Panc1 (cell line): ENCODE measurements around the gene SH3PXD2A.

ENCODE experiments used
- CTCF ChIP-seq: fragments of 450-650 bp; IDR thresholded peaks from 2 replicates; pipeline ENCODE4 v1.5.1; 2017; ENCODE audit warnings: mild to moderate bottlenecking
- POLR2AphosphoS5 ChIP-seq: IDR thresholded peaks from 2 replicates; pipeline ENCODE4 v1.6.1; 2012; ENCODE audit warnings: mild to moderate bottlenecking, low read depth, low read length, moderate library complexity
- REST ChIP-seq, 2 experiments: IDR thresholded peaks; 2 replicates each; pipeline ENCODE4 v1.6.1; 2011 to 2012; ENCODE audit warnings: low read depth in 2 of 2, control low read depth in 1 of 2, low read length in 1 of 2, mild to moderate bottlenecking in 1 of 2, moderate library complexity in 1 of 2; ENCODE audit not compliant: insufficient read depth in 1 of 2
- SIN3A ChIP-seq: IDR thresholded peaks from 2 replicates; pipeline ENCODE4 v1.6.1; 2012; ENCODE audit warnings: low read depth, mild to moderate bottlenecking, low read length, moderate library complexity, borderline replicate concordance; ENCODE audit not compliant: insufficient read depth

GRCh38 chr10:103739039-103739764, 116.2 kb downstream of the SH3PXD2A start:
- TF ChIP-seq POLR2AphosphoS5 = no peak
- no peak for TF ChIP-seq CTCF
- TF ChIP-seq SIN3A = no peak
- TF ChIP-seq REST (IDR thresholded peaks at IDR 0.05; ENCODE audit: insufficient read depth in 1 of 2, low read depth in 2 of 2, low read length in 1 of 2) = no peak
